HG03342 (cell line): ENCODE measurements around the gene RETREG3.
"Not testable (repeated sequence)": the region's sequence is repeated elsewhere in the genome, so short reads cannot be mapped to it uniquely, and the experiment has no call there.

Experiments
- ATAC-seq: cut with Tn5 transposase; IDR thresholded peaks from one replicate; pipeline ENCODE4 v1.9.1; 2021; ENCODE audit warnings: mild to moderate bottlenecking, moderate library complexity; ENCODE audit not compliant: unreplicated experiment

Gene RETREG3

DNA sequence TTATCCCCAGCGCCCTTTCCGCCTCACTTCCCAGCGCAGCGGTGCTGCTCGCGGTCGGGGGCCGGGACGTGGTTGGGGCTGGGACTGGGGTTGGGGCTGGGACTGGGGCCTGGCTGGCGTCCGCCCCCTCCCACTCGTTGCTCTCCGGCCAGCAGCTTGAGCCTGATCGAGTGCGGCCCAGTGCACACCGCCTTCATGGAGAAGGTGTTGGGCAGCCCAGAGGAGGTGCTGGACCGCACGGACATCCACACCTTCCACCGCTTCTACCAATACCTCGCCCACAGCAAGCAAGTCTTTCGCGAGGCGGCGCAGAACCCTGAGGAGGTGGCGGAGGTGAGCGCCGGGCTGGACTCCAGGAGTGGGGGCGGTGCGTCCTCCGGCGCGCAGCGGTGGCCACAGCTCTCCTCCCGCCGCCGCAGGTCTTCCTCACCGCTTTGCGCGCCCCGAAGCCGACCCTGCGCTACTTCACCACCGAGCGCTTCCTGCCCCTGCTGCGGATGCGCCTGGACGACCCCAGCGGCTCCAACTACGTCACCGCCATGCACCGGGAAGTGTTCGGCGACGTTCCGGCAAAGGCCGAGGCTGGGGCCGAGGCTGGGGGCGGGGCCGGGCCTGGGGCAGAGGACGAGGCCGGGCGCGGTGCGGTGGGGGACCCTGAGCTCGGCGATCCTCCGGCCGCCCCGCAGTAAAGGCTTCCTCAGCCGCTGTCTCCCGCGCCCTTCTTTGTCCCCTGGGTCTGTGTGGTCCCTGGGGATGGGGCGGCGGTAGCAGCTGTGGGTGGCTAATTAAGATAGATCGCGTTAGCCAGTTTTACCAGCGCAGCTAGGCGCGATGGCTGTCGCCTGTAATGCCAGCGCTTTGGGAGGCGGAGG is 54.7 kb downstream of the RETREG3 start:
- peak; percentile 76 for ATAC-seq

DNA sequence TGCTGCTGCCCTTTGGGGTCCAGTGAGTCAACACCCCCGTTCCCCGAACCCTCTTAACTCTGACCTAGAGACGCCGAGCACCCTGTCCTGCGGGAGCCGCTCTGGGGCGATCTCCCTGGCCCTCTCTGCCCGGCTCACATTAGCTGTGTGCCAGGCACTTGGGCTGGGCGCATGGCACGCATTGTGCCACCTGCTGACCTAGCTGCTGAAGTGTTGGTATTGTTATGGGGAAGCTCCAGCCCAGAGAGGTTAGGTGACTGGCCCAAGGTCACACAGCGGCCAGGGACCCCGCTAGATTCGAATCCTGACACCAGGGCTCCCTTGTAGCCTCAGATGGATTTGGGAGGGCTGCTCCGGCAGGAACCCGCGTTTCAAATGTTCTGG is 55.3 kb downstream of the RETREG3 start:
- ATAC-seq = no peak

DNA sequence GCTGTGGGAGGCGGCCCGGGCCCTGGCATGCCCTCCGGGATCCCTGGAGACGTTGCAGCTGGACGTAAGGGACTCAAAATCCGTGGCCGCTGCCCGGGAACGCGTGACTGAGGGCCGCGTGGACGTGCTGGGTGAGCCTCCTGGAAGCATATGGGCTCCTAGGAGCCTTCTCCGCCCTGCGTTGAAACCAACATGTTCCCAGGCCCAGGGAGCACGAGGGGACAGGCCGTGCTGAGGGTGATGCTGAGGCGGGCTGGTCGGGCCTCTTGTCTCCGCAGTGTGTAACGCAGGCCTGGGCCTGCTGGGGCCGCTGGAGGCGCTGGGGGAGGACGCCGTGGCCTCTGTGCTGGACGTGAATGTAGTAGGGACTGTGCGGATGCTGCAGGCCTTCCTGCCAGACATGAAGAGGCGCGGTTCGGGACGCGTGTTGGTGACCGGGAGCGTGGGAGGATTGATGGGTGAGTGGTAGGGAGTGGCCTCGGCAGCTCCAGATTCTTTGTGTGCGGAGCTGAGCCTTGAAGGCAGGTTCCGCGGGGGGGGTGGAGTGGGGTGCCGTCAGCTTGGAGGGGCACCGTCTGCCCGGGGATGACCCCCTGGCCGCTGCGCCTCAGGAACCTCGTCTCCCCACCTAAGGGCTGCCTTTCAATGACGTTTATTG is 55.9 kb downstream of the RETREG3 start:
- ATAC-seq = no peak

- ATAC-seq = not testable (repeated sequence)
Observed at GRCh38 chr17:42552736-42553135, 56.4 kb downstream of the RETREG3 start, which contains the start of gene HSD17B1. TSS of gene HSD17B1 (plus strand) at chr17:42552923. CDS start at chr17:42552934, 11 bp downstream.

- ATAC-seq = no peak
Observed at GRCh38 chr17:42548993-42549755, 60.0 kb downstream of the RETREG3 start.

- peak; percentile 68 for ATAC-seq
Observed at GRCh38 chr17:42548070-42548837, 60.9 kb downstream of the RETREG3 start.

- ATAC-seq = no peak
Observed at GRCh38 chr17:42547698-42548069, 61.5 kb downstream of the RETREG3 start.

DNA sequence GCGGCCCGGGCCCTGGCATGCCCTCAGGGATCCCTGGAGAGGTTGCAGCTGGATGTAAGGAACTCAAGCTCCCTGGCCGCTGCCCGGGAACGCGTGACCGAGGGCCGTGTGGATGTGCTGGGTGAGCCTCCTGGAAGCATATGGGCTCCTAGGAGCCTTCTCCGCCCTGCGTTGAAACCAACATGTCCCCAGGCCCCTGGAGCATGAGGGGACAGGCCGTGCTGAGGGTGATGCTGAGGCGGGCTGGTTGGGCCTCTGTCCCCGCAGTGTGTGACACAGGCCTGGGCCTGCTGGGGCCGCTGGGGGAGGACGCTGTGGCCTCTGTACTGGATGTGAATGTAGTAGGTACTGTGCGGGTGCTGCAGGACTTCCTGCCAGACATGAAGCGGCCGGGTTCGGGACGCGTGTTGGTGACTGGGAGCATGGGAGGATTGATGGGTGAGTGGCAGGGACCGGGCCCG is 62.1 kb downstream of the RETREG3 start:
- no peak for ATAC-seq

- ATAC-seq = not testable (repeated sequence)
Observed at GRCh38 chr17:42545755-42546505, 63.2 kb downstream of the RETREG3 start.

- no peak for ATAC-seq
Observed at GRCh38 chr17:42544874-42545283, 64.3 kb downstream of the RETREG3 start.

DNA sequence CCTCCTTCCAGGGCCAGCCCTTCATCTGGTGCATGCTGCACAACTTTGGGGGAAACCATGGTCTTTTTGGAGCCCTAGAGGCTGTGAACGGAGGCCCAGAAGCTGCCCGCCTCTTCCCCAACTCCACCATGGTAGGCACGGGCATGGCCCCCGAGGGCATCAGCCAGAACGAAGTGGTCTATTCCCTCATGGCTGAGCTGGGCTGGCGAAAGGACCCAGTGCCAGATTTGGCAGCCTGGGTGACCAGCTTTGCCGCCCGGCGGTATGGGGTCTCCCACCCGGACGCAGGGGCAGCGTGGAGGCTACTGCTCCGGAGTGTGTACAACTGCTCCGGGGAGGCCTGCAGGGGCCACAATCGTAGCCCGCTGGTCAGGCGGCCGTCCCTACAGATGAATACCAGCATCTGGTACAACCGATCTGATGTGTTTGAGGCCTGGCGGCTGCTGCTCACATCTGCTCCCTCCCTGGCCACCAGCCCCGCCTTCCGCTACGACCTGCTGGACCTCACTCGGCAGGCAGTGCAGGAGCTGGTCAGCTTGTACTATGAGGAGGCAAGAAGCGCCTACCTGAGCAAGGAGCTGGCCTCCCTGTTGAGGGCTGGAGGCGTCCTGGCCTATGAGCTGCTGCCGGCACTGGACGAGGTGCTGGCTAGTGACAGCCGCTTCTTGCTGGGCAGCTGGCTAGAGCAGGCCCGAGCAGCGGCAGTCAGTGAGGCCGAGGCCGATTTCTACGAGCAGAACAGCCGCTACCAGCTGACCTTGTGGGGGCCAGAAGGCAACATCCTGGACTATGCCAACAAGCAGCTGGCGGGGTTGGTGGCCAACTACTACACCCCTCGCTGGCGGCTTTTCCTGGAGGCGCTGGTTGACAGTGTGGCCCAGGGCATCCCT is 65.7 kb downstream of the RETREG3 start:
- ATAC-seq = no peak

- no peak for ATAC-seq
Observed at GRCh38 chr17:42541041-42541833, 67.9 kb downstream of the RETREG3 start.

DNA sequence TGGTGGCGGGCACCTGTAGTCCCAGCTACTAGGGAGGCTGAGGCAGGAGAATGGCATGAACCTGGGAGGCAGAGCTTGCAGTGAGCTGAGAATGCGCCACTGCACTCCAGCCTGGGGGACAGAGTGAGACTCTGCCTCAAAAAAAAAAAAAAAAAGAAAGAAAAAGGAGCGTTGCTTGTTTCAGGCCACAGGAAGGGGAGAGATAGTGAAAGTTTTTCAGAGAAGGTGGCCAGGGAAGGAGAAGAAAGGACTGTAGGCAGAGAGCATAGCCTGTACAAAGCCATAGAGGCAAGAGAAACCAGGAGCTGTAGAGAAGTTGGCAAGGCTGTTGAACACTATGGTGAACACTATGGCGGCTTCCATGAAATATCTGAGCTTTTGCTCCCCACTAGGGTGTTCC is 68.6 kb downstream of the RETREG3 start:
- not testable (repeated sequence) for ATAC-seq

DNA sequence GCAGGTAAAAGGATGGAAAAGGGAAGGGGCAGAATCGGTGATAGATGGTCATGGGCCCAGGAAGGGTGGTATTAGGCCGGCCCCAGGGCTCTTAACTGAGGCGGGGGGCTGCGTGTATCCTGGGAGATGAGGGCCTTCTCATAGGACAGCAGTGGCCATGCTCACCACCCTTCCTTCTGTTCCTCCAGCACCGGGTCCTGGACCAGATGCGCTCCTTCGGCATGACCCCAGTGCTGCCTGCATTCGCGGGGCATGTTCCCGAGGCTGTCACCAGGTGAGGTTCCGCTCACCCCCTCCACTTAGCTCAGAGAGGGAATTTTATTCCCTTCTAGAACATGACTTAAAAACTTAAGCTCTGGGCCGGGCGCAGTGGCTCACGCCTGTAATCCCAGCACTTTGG is 70.7 kb downstream of the RETREG3 start:
- ATAC-seq = no peak

DNA sequence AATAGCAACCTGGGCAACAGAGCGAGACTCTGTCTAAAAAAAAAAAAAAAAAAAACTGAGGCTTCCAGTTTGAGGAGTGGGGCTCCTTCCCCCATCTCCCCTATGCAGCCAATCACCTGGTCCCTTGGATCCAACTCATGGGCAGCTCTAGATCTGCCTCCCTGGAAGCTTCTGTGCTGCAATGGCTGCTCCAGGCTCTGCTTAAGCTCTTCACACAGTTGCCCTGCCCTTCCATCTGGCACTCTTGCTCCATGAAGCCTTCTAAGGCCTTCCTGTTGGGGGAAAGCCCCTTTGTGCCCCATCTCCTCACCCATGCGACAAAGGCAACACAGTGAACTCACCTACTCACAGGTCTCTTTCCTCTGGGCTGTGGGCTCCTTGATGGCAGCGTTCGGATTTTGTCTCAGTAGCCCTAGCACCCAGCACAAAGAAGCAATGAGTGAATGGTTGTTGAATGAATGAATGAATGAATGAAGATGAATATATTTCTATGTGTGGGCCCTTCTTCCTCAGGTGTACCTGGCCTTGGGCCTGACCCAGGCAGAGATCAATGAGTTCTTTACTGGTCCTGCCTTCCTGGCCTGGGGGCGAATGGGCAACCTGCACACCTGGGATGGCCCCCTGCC is 71.2 kb downstream of the RETREG3 start:
- no peak for ATAC-seq

- no peak for ATAC-seq
Observed at GRCh38 chr17:42537156-42537805, 71.9 kb downstream of the RETREG3 start.
